Amniotic epithelial cell (primary cell): ENCODE measurements around the gene GPR22.

ENCODE experiments used
- DNase-seq: peaks from one replicate; pipeline ENCODE4 v3.0.0-alpha.2; 2010; ENCODE audit warnings: low read depth

GPR22 gene

GRCh38 chr7:107469929-107470328 lies at the start of gene GPR22:
Gene GPR22 (plus strand): TSS chr7:107470057. CDS start chr7:107474061, 4,004 bp downstream.
- no peak for DNase-seq

GRCh38 chr7:107427462-107427861 lies 42.4 kb upstream of the GPR22 start:
- no peak for DNase-seq

GRCh38 chr7:107428642-107429041 lies 41.2 kb upstream of the GPR22 start:
- DNase-seq: no peak

GRCh38 chr7:107430057-107430456 lies 39.8 kb upstream of the GPR22 start:
- DNase-seq: no peak

GRCh38 chr7:107432261-107432660 lies 37.6 kb upstream of the GPR22 start:
- DNase-seq: no peak

GRCh38 chr7:107435749-107436148 lies 34.1 kb upstream of the GPR22 start:
- no peak for DNase-seq

GRCh38 chr7:107439025-107439424 lies 30.8 kb upstream of the GPR22 start:
- no peak for DNase-seq

GRCh38 chr7:107441581-107442422 lies 28.1 kb upstream of the GPR22 start:
- DNase-seq: no peak

GRCh38 chr7:107442678-107443077 lies 27.2 kb upstream of the GPR22 start:
- no peak for DNase-seq

- peak; percentile 39 for DNase-seq
Measured at GRCh38 chr7:107446531-107446930, 23.3 kb upstream of the GPR22 start.

GRCh38 chr7:107446988-107447387 lies 22.9 kb upstream of the GPR22 start:
- DNase-seq: no peak

- no peak for DNase-seq
Measured at GRCh38 chr7:107450970-107451369, 18.9 kb upstream of the GPR22 start.

- no peak for DNase-seq
Measured at GRCh38 chr7:107453388-107453787, 16.5 kb upstream of the GPR22 start.

GRCh38 chr7:107461938-107462533 lies 7.8 kb upstream of the GPR22 start:
- no peak for DNase-seq

- DNase-seq: peak; percentile 61
Measured at GRCh38 chr7:107463139-107464078, 6.4 kb upstream of the GPR22 start.

- DNase-seq: no peak
Measured at GRCh38 chr7:107464666-107465226, 5.1 kb upstream of the GPR22 start.

GRCh38 chr7:107467972-107468371 lies 1.9 kb upstream of the GPR22 start:
- no peak for DNase-seq

GRCh38 chr7:107468824-107469223 lies 1.0 kb upstream of the GPR22 start:
- no peak for DNase-seq

- no peak for DNase-seq
Measured at GRCh38 chr7:107471292-107472070, 1.6 kb downstream of the GPR22 start.

GRCh38 chr7:107472116-107472515 lies 2.3 kb downstream of the GPR22 start:
- DNase-seq: no peak

- no peak for DNase-seq
Measured at GRCh38 chr7:107474104-107474521, 4.3 kb downstream of the GPR22 start.
